ENCODE data around the gene HSPA4L.

- TF ChIP-seq YY1 (IDR thresholded peaks at IDR 0.05; ENCODE audit: insufficient read depth, insufficient read length) (no peak), ZNF274 (IDR thresholded peaks at IDR 0.05; ENCODE audit: low read depth, low read length) (no peak), SUZ12 (IDR thresholded peaks at IDR 0.05; ENCODE audit: extremely low read depth, insufficient read depth, insufficient read length) (no peak)
These were observed 2.0 kb downstream of the HSPA4L start for GRCh38 chr4:127783955-127784770.
